Smooth muscle cell (in vitro differentiated cells): Measurements from ENCODE around the gene CPZ. TPM values are rescaled to one million over a fixed set of nuclear protein-coding genes. Genes with fewer than 3 reads are reported as not detected.

Experiments used
- DNase-seq: peaks from one replicate; lab custom pipeline; 2025; ENCODE audit not compliant: unreplicated experiment; lab: John Stamatoyannopoulos, UW
- H2AFZ ChIP-seq: fragments of 200-600 bp; sonication (generic); 2 replicates; pipeline ENCODE4 v1.6.0; 2016; ENCODE audit warnings: antibody characterized with exemption, low read depth, mild to moderate bottlenecking
- H3F3A ChIP-seq: fragments of 200-600 bp; sonication (generic); 2 replicates; pipeline ENCODE4 v1.6.0; 2017; ENCODE audit warnings: antibody characterized with exemption, low read depth
- H3K27ac ChIP-seq: fragments of 200-600 bp; sonication (generic); 2 replicates; pipeline ENCODE4 v1.5.1; 2016; ENCODE audit warnings: low read depth, mild to moderate bottlenecking
- H3K27me3 ChIP-seq: fragments of 200-600 bp; sonication (generic); 2 replicates; pipeline ENCODE4 v1.6.1; 2016; ENCODE audit warnings: low read depth, mild to moderate bottlenecking
- H3K36me3 ChIP-seq: fragments of 200-600 bp; sonication (generic); 2 replicates; pipeline ENCODE4 v1.5.1; 2016; ENCODE audit warnings: low read depth
- H3K4me1 ChIP-seq: fragments of 200-600 bp; sonication (generic); 2 replicates; pipeline ENCODE4 v1.5.1; 2016; ENCODE audit warnings: low read depth
- H3K4me2 ChIP-seq: fragments of 200-600 bp; sonication (generic); 2 replicates; pipeline ENCODE4 v1.6.0; 2016; ENCODE audit warnings: mild to moderate bottlenecking
- H3K4me3 ChIP-seq: fragments of 200-600 bp; sonication (generic); 2 replicates; pipeline ENCODE4 v1.5.1; 2016; ENCODE audit warnings: mild to moderate bottlenecking
- H3K79me2 ChIP-seq: fragments of 200-600 bp; sonication (generic); 2 replicates; pipeline ENCODE4 v1.6.0; 2016; ENCODE audit warnings: low read depth, mild to moderate bottlenecking
- H3K9ac ChIP-seq: fragments of 200-600 bp; sonication (generic); 2 replicates; pipeline ENCODE4 v1.6.0; 2016; ENCODE audit warnings: low read depth
- H3K9me3 ChIP-seq: fragments of 200-600 bp; sonication (generic); replicated peaks from 2 replicates; pipeline ENCODE4 v1.5.1; 2016; ENCODE audit warnings: low read depth
- H4K20me1 ChIP-seq: fragments of 200-600 bp; sonication (generic); 2 replicates; pipeline ENCODE4 v1.6.0; 2016; ENCODE audit warnings: low read depth
- CTCF ChIP-seq: fragments of 200-600 bp; sonication (generic); IDR thresholded peaks from 2 replicates; pipeline ENCODE4 v1.5.1; 2017; ENCODE audit warnings: borderline replicate concordance, mild to moderate bottlenecking, antibody characterized with exemption; ENCODE audit not compliant: insufficient read depth, poor library complexity, severe bottlenecking
- WGBS: methylation state at CpG from one replicate; pipeline ENCODE4 v1.1.7; 2016; ENCODE audit warnings: low lambda C conversion rate; 5-methylcytosine and 5-hydroxymethylcytosine counted together
- polyA plus RNA-seq: library from polyadenylated mRNA; unstranded; fragments of >200 nt; fragmentation: Nextera tagmentation; extraction: Ambion mirVana; gene quantifications from 2 replicates; pipeline ENCODE4 v1.2.1, GENCODE V29; 2016
- total RNA-seq: library from RNA; depleted of rRNA; stranded (reverse); fragments of >200 nt; gene quantifications from 2 replicates; pipeline ENCODE4 v1.2.3, GENCODE V29; 2014

Gene CPZ
- total and polyA plus RNA-seq, 2 experiments from 2014 or later = 12.0 to 35.9 TPM

GRCh38 chr4:8643986-8644385 lies 51.4 kb downstream of the CPZ start:
- no peak overlapping the region for H3K9ac ChIP-seq
- no peak overlapping the region for H3K27ac ChIP-seq
- no peaks in the 10 kb centered on the region for H3F3A ChIP-seq
- no peak overlapping the region for H2AFZ ChIP-seq
- no peaks in the 10 kb centered on the region for H3K36me3 ChIP-seq
- H3K27me3 ChIP-seq = peaks cover 8% of the 10 kb centered on the region
- 94% methylated on average over 22 of the region's 22 CpGs for WGBS
- TF ChIP-seq CTCF = no peak
- DNase-seq = no peak
- H3K9me3 ChIP-seq = no peaks in the 10 kb centered on the region
- H3K79me2 ChIP-seq = no peaks in the 10 kb centered on the region
- no peak overlapping the region for H3K4me2 ChIP-seq
- H3K4me3 ChIP-seq = no peak overlapping the region
- no peaks in the 10 kb centered on the region for H4K20me1 ChIP-seq
- H3K4me1 ChIP-seq = no peaks in the 10 kb centered on the region

GRCh38 chr4:8644461-8644891 lies 51.9 kb downstream of the CPZ start:
- no peak overlapping the region for H3K27ac ChIP-seq
- no peaks in the 10 kb centered on the region for H3K36me3 ChIP-seq
- H3K27me3 ChIP-seq = peaks cover 5% of the 10 kb centered on the region
- no peak overlapping the region for H3K4me2 ChIP-seq
- DNase-seq = no peak
- H3F3A ChIP-seq = no peaks in the 10 kb centered on the region
- no peaks in the 10 kb centered on the region for H3K9me3 ChIP-seq
- no peak overlapping the region for H2AFZ ChIP-seq
- no peaks in the 10 kb centered on the region for H3K4me1 ChIP-seq
- H3K9ac ChIP-seq = no peak overlapping the region
- no peaks in the 10 kb centered on the region for H4K20me1 ChIP-seq
- 77% methylated on average over 9 of the region's 9 CpGs for WGBS
- no peaks in the 10 kb centered on the region for H3K79me2 ChIP-seq
- no peak for TF ChIP-seq CTCF
- H3K4me3 ChIP-seq = no peak overlapping the region

GRCh38 chr4:8644966-8645752 lies 52.6 kb downstream of the CPZ start:
- no peaks in the 10 kb centered on the region for H4K20me1 ChIP-seq
- no peaks in the 10 kb centered on the region for H3K36me3 ChIP-seq
- WGBS = 88% methylated on average over 22 of the region's 22 CpGs
- no peaks in the 10 kb centered on the region for H3K9me3 ChIP-seq
- no peak overlapping the region for H2AFZ ChIP-seq
- TF ChIP-seq CTCF = no peak
- H3K9ac ChIP-seq = no peak overlapping the region
- no peaks in the 10 kb centered on the region for H3K4me1 ChIP-seq
- no peak for DNase-seq
- H3K27ac ChIP-seq = no peak overlapping the region
- no peaks in the 10 kb centered on the region for H3K79me2 ChIP-seq
- H3K4me3 ChIP-seq = no peak overlapping the region
- peaks cover 5% of the 10 kb centered on the region for H3K27me3 ChIP-seq
- H3F3A ChIP-seq = no peaks in the 10 kb centered on the region
- no peak overlapping the region for H3K4me2 ChIP-seq

GRCh38 chr4:8645753-8646124 lies 53.2 kb downstream of the CPZ start:
- Histone ChIP-seq H3K9me3 (no peaks in the 10 kb centered on the region), H3K79me2 (no peaks in the 10 kb centered on the region), H3K9ac (no peak overlapping the region), H3K4me1 (no peaks in the 10 kb centered on the region), H3K4me2 (no peak overlapping the region), H3K27ac (no peak overlapping the region), H3K4me3 (no peak overlapping the region), H3F3A (no peaks in the 10 kb centered on the region), H2AFZ (no peak overlapping the region), H3K27me3 (peaks cover 5% of the 10 kb centered on the region), H4K20me1 (no peaks in the 10 kb centered on the region), H3K36me3 (no peaks in the 10 kb centered on the region)
- WGBS = 95% methylated on average over 15 of the region's 16 CpGs
- DNase-seq = no peak
- no peak for TF ChIP-seq CTCF
